Activated T-helper 1 cell treated with anti-CD3 and anti-CD28 coated beads, Interleukin-12 subunit alpha, Interleukin-12 subunit beta, Interleukin-2, Interleukin-4 antibody, amounts not matched to agents 30 ng/mL and 10 ng/mL and 1 ng/mL, durations not matched to agents 14 hours and 24 hours and 36 hours (primary cell): ENCODE data around the gene NXNL2. TPM values are rescaled to one million over a fixed set of nuclear protein-coding genes. Genes with fewer than 3 reads are reported as not detected.
A peak's percentile ranks its signal among the peaks of the same experiment; 100 is the strongest.

Experiments used
- DNase-seq: peaks from one replicate; pipeline ENCODE4 v3.0.0; 2021; ENCODE audit warnings: low spot score
- H3K27ac Mint-ChIP-seq: one replicate; pipeline ENCODE4 v1.8.0; 2021; ENCODE audit warnings: mild to moderate bottlenecking, mixed read lengths
- H3K27me3 Mint-ChIP-seq: one replicate; pipeline ENCODE4 v1.8.0; 2022; ENCODE audit warnings: mild to moderate bottlenecking, moderate library complexity, mixed read lengths; ENCODE audit not compliant: insufficient read depth
- H3K36me3 Mint-ChIP-seq: one replicate; pipeline ENCODE4 v1.8.0; 2021; ENCODE audit warnings: low read depth, mixed read lengths
- H3K4me1 Mint-ChIP-seq: one replicate; pipeline ENCODE4 v1.8.0; 2021; ENCODE audit warnings: low read depth, mixed read lengths
- H3K4me3 Mint-ChIP-seq: one replicate; pipeline ENCODE4 v1.8.0; 2021; ENCODE audit warnings: mild to moderate bottlenecking, moderate library complexity, mixed read lengths
- H3K9me3 Mint-ChIP-seq: one replicate; pipeline ENCODE4 v1.8.0; 2021; ENCODE audit warnings: mixed read lengths
- intact Hi-C: fragments of 100-400 bp; cut with micrococcal nuclease; formaldehyde crosslinking; loops from one replicate; pipeline ENCODE4 v1.15.1; 2024
- total RNA-seq: library from RNA; stranded (reverse); gene quantifications from 2 replicates; pipeline ENCODE4 v1.2.3, GENCODE V29; 2022

Gene NXNL2
- total RNA-seq, 1 donor from 2014 or later, result not detected

GRCh38 chr9:88536951-88537760 is 2.2 kb downstream of the NXNL2 start:
- Mint-ChIP-seq H3K27ac (no peak overlapping the region), H3K36me3 (no peaks in the 10 kb centered on the region), H3K4me3 (no peak overlapping the region), H3K4me1 (peaks cover 11% of the 10 kb centered on the region), H3K9me3 (peaks cover 4% of the 10 kb centered on the region), H3K27me3 (peaks cover 34% of the 10 kb centered on the region)
- no peak for DNase-seq
- intact Hi-C loops, result loop anchor here (2.0 to 5.0 kb wide), 2 partner anchors 60 to 148 kb away; partner anchors contain the start of gene SPIN1

- Mint-ChIP-seq H3K27ac (no peak overlapping the region), H3K27me3 (peaks cover 29% of the 10 kb centered on the region), H3K4me3 (no peak overlapping the region), H3K9me3 (peaks cover 4% of the 10 kb centered on the region), H3K4me1 (peaks cover 7% of the 10 kb centered on the region), H3K36me3 (no peaks in the 10 kb centered on the region)
- intact Hi-C loops, result loop anchor here (2.0 to 5.0 kb wide), 2 partner anchors 60 to 149 kb away; partner anchors contain the start of gene SPIN1
- DNase-seq, result peak; percentile 50
These were observed 2.7 kb downstream of the NXNL2 start for GRCh38 chr9:88537761-88538091.

GRCh38 chr9:88538311-88539085 is 3.5 kb downstream of the NXNL2 start:
- no peaks in the 10 kb centered on the region for H3K36me3 Mint-ChIP-seq
- DNase-seq, result no peak
- H3K27ac Mint-ChIP-seq, result no peak overlapping the region
- no peaks in the 10 kb centered on the region for H3K4me1 Mint-ChIP-seq
- H3K9me3 Mint-ChIP-seq, result no peaks in the 10 kb centered on the region
- peaks cover 22% of the 10 kb centered on the region for H3K27me3 Mint-ChIP-seq
- intact Hi-C loops, result loop anchor here (5.0 kb wide), 1 partner anchor 61 kb away; no protein-coding TSS in a partner anchor
- H3K4me3 Mint-ChIP-seq, result no peak overlapping the region

GRCh38 chr9:88539246-88539645 is 4.3 kb downstream of the NXNL2 start:
- no peak for DNase-seq
- Mint-ChIP-seq H3K36me3 (no peaks in the 10 kb centered on the region), H3K4me1 (no peaks in the 10 kb centered on the region), H3K27me3 (peaks cover 20% of the 10 kb centered on the region), H3K4me3 (no peak overlapping the region), H3K9me3 (no peaks in the 10 kb centered on the region), H3K27ac (no peak overlapping the region)
- intact Hi-C loops, result loop anchor here (5.0 kb wide), 1 partner anchor 62 kb away; no protein-coding TSS in a partner anchor

GRCh38 chr9:88540251-88540763 is 5.3 kb downstream of the NXNL2 start:
- DNase-seq, result no peak
- Mint-ChIP-seq H3K27ac (no peak overlapping the region), H3K27me3 (peaks cover 20% of the 10 kb centered on the region), H3K4me3 (no peak overlapping the region), H3K4me1 (no peaks in the 10 kb centered on the region), H3K36me3 (no peaks in the 10 kb centered on the region), H3K9me3 (no peaks in the 10 kb centered on the region)
- intact Hi-C loops, result no loop called here

GRCh38 chr9:88544245-88544644 is 9.3 kb downstream of the NXNL2 start:
- Mint-ChIP-seq H3K4me1 (no peaks in the 10 kb centered on the region), H3K4me3 (no peak overlapping the region), H3K27ac (no peak overlapping the region), H3K9me3 (no peaks in the 10 kb centered on the region), H3K27me3 (peaks cover 4% of the 10 kb centered on the region), H3K36me3 (no peaks in the 10 kb centered on the region)
- intact Hi-C loops, result no loop called here
- DNase-seq, result no peak

GRCh38 chr9:88551546-88552137 is 16.7 kb downstream of the NXNL2 start:
- no peak for DNase-seq
- intact Hi-C loops, result no loop called here
- no peak overlapping the region for H3K4me3 Mint-ChIP-seq
- no peaks in the 10 kb centered on the region for H3K36me3 Mint-ChIP-seq
- no peaks in the 10 kb centered on the region for H3K4me1 Mint-ChIP-seq
- H3K27ac Mint-ChIP-seq, result no peak overlapping the region
- peaks cover 16% of the 10 kb centered on the region for H3K27me3 Mint-ChIP-seq
- H3K9me3 Mint-ChIP-seq, result no peaks in the 10 kb centered on the region

GRCh38 chr9:88553350-88553749 is 18.4 kb downstream of the NXNL2 start:
- H3K4me3 Mint-ChIP-seq, result no peak overlapping the region
- H3K4me1 Mint-ChIP-seq, result no peaks in the 10 kb centered on the region
- no peak overlapping the region for H3K27ac Mint-ChIP-seq
- H3K36me3 Mint-ChIP-seq, result no peaks in the 10 kb centered on the region
- H3K9me3 Mint-ChIP-seq, result no peaks in the 10 kb centered on the region
- no peak for DNase-seq
- H3K27me3 Mint-ChIP-seq, result peaks cover 16% of the 10 kb centered on the region
- intact Hi-C loops, result no loop called here

GRCh38 chr9:88555268-88555980 is 20.4 kb downstream of the NXNL2 start:
- Mint-ChIP-seq H3K27me3 (peaks cover 10% of the 10 kb centered on the region), H3K9me3 (no peaks in the 10 kb centered on the region), H3K4me3 (no peak overlapping the region), H3K4me1 (no peaks in the 10 kb centered on the region), H3K27ac (no peak overlapping the region), H3K36me3 (no peaks in the 10 kb centered on the region)
- no peak for DNase-seq
- intact Hi-C loops, result no loop called here

- H3K4me3 Mint-ChIP-seq, result no peak overlapping the region
- H3K4me1 Mint-ChIP-seq, result no peaks in the 10 kb centered on the region
- no peaks in the 10 kb centered on the region for H3K9me3 Mint-ChIP-seq
- DNase-seq, result no peak
- H3K36me3 Mint-ChIP-seq, result no peaks in the 10 kb centered on the region
- no peak overlapping the region for H3K27ac Mint-ChIP-seq
- intact Hi-C loops, result no loop called here
- peaks cover 11% of the 10 kb centered on the region for H3K27me3 Mint-ChIP-seq
These were observed 24.7 kb downstream of the NXNL2 start for GRCh38 chr9:88559661-88560060.

- DNase-seq, result peak; percentile 6
- H3K27me3 Mint-ChIP-seq, result peaks cover 16% of the 10 kb centered on the region
- no peaks in the 10 kb centered on the region for H3K9me3 Mint-ChIP-seq
- H3K4me1 Mint-ChIP-seq, result no peaks in the 10 kb centered on the region
- no peak overlapping the region for H3K27ac Mint-ChIP-seq
- intact Hi-C loops, result no loop called here
- no peaks in the 10 kb centered on the region for H3K36me3 Mint-ChIP-seq
- H3K4me3 Mint-ChIP-seq, result no peak overlapping the region
These were observed 32.9 kb downstream of the NXNL2 start for GRCh38 chr9:88567870-88568269.

GRCh38 chr9:88571419-88571818 is 36.4 kb downstream of the NXNL2 start:
- H3K27ac Mint-ChIP-seq, result no peak overlapping the region
- H3K27me3 Mint-ChIP-seq, result peaks cover 17% of the 10 kb centered on the region
- intact Hi-C loops, result no loop called here
- no peak overlapping the region for H3K4me3 Mint-ChIP-seq
- H3K9me3 Mint-ChIP-seq, result no peaks in the 10 kb centered on the region
- no peaks in the 10 kb centered on the region for H3K4me1 Mint-ChIP-seq
- no peak for DNase-seq
- H3K36me3 Mint-ChIP-seq, result no peaks in the 10 kb centered on the region
